OCI-LY1 (cell line): Measurements from ENCODE around the gene OMP.

Source experiments
- H2AFZ ChIP-seq: fragments of 200-600 bp; sonication (generic), shearing (Covaris generic); 2 replicates; pipeline ENCODE4 v1.6.0; 2014; ENCODE audit warnings: antibody characterized with exemption, mild to moderate bottlenecking, low read length
- H3F3A ChIP-seq: fragments of 200-600 bp; sonication (generic), shearing (Covaris generic); 2 replicates; pipeline ENCODE4 v1.6.0; 2014; ENCODE audit warnings: mild to moderate bottlenecking, antibody characterized with exemption, low read length, moderate library complexity; ENCODE audit not compliant: insufficient read depth
- H3K27ac ChIP-seq: fragments of 200-600 bp; sonication (generic); 2 replicates; pipeline ENCODE4 v1.5.1; 2014; ENCODE audit warnings: low read length, mixed run types, mild to moderate bottlenecking, low read depth; ENCODE audit not compliant: poor library complexity, severe bottlenecking
- H3K27me3 ChIP-seq: fragments of 200-600 bp; sonication (generic); 2 replicates; pipeline ENCODE4 v1.6.0; 2014; ENCODE audit warnings: antibody characterized with exemption, mild to moderate bottlenecking, low read length, moderate library complexity; ENCODE audit not compliant: insufficient read depth
- H3K36me3 ChIP-seq: fragments of 200-600 bp; sonication (generic); 2 replicates; pipeline ENCODE4 v1.6.1; 2014; ENCODE audit warnings: mild to moderate bottlenecking, antibody characterized with exemption, low read length, moderate library complexity, mixed read lengths; ENCODE audit not compliant: insufficient read depth
- H3K4me1 ChIP-seq: fragments of 200-600 bp; sonication (generic); 2 replicates; pipeline ENCODE4 v1.5.1; 2014; ENCODE audit warnings: mild to moderate bottlenecking, low read length, moderate library complexity; ENCODE audit not compliant: insufficient read depth, severe bottlenecking
- H3K4me2 ChIP-seq: fragments of 200-600 bp; sonication (generic), shearing (Covaris generic); 2 replicates; pipeline ENCODE4 v1.6.1; 2014; ENCODE audit warnings: low read length
- H3K4me3 ChIP-seq: fragments of 200-600 bp; sonication (generic); 2 replicates; pipeline ENCODE4 v1.5.1; 2014; ENCODE audit warnings: low read length, low read depth, mild to moderate bottlenecking, mixed read lengths; ENCODE audit not compliant: poor library complexity, severe bottlenecking
- H3K79me2 ChIP-seq: fragments of 200-600 bp; shearing (Covaris generic); 2 replicates; pipeline ENCODE4 v1.6.1; 2016; ENCODE audit warnings: mixed run types, low read length, mixed read lengths; ENCODE audit not compliant: insufficient read depth
- H3K9ac ChIP-seq: fragments of 200-600 bp; sonication (generic), shearing (Covaris generic); 2 replicates; pipeline ENCODE4 v1.6.1; 2014; ENCODE audit warnings: mild to moderate bottlenecking, low read length, mixed read lengths
- H3K9me2 ChIP-seq: fragments of 200-600 bp; sonication (generic), shearing (Covaris generic); 2 replicates; pipeline ENCODE4 v1.6.1; 2014; ENCODE audit warnings: low read depth, mild to moderate bottlenecking, low read length, mixed read lengths
- H3K9me3 ChIP-seq: fragments of 200-600 bp; shearing (Covaris generic); 2 replicates; pipeline ENCODE4 v1.6.1; 2014; ENCODE audit warnings: low read length, mixed read lengths
- H4K20me1 ChIP-seq: fragments of 200-600 bp; sonication (generic), shearing (Covaris generic); 2 replicates; pipeline ENCODE4 v1.6.0; 2016; ENCODE audit warnings: mild to moderate bottlenecking, low read length; ENCODE audit not compliant: insufficient read depth
- CTCF ChIP-seq: fragments of 200-600 bp; sonication (generic), shearing (Covaris generic); IDR thresholded peaks from 2 replicates; pipeline ENCODE4 v1.5.1; 2017; ENCODE audit warnings: mild to moderate bottlenecking, antibody characterized with exemption, low read length, moderate library complexity, mixed read lengths
- EZH2 ChIP-seq: fragments of 200-600 bp; sonication (generic), shearing (Covaris generic); IDR thresholded peaks from 2 replicates; pipeline ENCODE4 v1.8.0; 2017; ENCODE audit warnings: borderline replicate concordance, mixed run types, mild to moderate bottlenecking, antibody characterized with exemption, low read length, moderate library complexity, mixed read lengths

The OMP gene

DNA sequence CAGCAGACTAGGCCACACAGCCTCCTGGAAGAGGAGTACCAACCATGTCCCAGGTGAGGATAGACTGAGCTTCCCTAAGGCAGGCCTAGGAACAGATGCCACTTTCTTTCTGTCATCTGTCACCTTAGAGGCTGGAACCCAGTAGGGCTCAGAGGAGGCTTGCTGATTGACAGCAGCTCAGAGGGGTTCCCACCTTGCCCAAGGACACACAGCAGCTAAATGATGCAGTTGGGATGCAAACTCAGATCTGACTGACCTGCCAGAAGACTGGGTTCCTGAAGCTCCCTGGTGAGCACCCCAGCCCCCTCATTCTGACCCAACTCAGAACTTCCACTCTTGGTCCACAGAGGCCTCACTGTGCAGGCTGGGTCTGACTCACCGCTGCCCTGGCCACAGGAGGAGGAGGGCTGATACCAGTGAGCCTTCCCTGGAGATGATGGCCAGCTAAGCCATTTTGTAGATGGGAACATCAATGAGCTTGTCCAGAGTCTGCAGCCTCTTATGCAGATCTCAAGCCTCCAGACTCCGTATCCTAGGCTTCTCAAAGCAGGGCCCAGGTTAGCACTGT lies 21.9 kb upstream of the OMP start:
- no peaks in the 10 kb centered on the region for H4K20me1 ChIP-seq
- TF ChIP-seq CTCF: no peak
- no peak for TF ChIP-seq EZH2
- no peaks in the 10 kb centered on the region for H3F3A ChIP-seq
- no peak overlapping the region for H2AFZ ChIP-seq
- no peaks in the 10 kb centered on the region; the same call in 1 of the 2 replicates for H3K36me3 ChIP-seq
- H3K4me3 ChIP-seq: no peak overlapping the region
- no peak overlapping the region for H3K4me2 ChIP-seq
- H3K79me2 ChIP-seq: no peaks in the 10 kb centered on the region
- peaks cover 7% of the 10 kb centered on the region for H3K4me1 ChIP-seq
- H3K9me2 ChIP-seq: no peaks in the 10 kb centered on the region
- 0 out of 2 replicates have a peak, but pooled peaks cover 4% of the 10 kb centered on the region for H3K9me3 ChIP-seq
- H3K27ac ChIP-seq: no peak overlapping the region
- no peak overlapping the region for H3K9ac ChIP-seq
- H3K27me3 ChIP-seq: no peaks in the 10 kb centered on the region; the same call in 1 of the 2 replicates

DNA sequence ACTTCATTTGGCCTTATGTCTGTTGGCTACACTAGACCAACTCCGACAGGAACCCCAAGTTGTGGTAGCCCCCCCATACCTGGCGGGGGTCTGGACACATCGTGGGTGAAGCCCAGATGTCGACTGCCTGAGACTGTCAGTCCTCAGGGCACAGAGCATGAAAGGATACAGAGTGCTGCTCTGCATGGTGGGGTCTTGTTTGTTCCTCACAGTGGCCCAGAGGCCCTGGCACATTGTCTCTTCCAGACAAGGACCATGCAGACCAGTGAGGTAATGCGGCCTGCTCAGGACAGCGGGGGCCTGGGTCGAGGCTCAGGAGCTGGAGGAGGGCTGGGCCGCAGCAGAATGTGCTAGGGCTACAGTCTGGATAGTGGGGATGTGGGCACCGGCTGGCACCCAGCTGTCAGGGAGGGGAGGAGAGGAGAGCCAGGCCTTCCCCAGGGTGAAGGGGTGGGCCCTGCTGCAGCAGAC lies 21.2 kb upstream of the OMP start:
- no peak overlapping the region for H3K4me2 ChIP-seq

DNA sequence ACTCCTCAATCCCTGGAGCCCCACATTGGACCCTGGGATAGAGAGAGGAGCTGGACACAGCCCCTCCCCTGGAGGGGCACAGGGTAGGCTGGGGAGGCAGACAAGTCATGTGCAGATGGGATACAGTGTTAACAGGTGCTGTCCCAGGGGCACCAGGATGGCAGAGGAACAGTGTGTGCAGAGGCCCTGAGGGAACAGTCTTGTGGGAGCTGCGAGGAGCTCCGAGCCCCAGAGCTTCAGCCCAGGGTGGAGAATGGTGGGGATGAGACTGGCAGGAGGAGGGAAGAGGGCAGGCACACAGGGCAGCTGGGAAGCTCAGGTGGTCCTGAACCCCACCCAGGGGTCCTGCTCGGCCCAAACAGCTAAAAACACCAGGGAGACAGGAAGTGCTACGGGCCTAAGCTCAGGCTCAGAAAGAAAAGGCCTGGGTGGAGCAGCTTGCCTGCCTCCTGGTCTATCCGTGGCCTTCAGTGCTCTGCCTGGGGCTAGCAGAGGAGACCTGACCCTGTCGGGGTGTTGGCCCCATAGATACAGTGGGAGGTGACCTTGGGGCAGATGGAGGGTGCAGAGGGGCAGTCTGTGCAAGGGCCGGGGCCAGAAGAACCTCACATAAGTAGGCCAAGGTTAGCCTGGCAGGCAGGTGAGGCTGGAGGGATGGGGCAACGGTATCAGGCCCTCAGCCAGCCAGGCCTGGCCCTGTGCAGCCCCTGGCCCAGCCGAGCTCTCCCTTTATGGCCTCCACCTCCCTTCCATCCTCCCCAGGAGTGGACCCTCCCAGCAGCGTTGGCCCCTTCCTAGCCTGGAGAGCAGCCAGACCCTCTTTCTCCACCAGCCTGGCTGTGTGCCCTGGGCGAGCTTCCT lies 20.4 kb upstream of the OMP start:
- Histone ChIP-seq H3K4me1 (peaks cover 7% of the 10 kb centered on the region), H4K20me1 (no peaks in the 10 kb centered on the region), H3K27me3 (peaks cover 6% of the 10 kb centered on the region; the same call in 1 of the 2 replicates), H3K9me2 (no peaks in the 10 kb centered on the region), H3K9ac (no peak overlapping the region), H3K4me2 (no peak overlapping the region), H3K79me2 (no peaks in the 10 kb centered on the region), H3K9me3 (0 out of 2 replicates have a peak, but pooled peaks cover 4% of the 10 kb centered on the region), H3F3A (no peaks in the 10 kb centered on the region), H2AFZ (no peak overlapping the region), H3K27ac (no peak overlapping the region), H3K36me3 (no peaks in the 10 kb centered on the region; the same call in 1 of the 2 replicates), H3K4me3 (no peak overlapping the region)
- TF ChIP-seq EZH2: no peak
- TF ChIP-seq CTCF: no peak

More for the DNA sequence above, 21.2 kb upstream of the OMP start:
- 0 out of 2 replicates have a peak, but pooled peaks cover 4% of the 10 kb centered on the region for H3K9me3 ChIP-seq
- peaks cover 7% of the 10 kb centered on the region for H3K4me1 ChIP-seq
- no peak overlapping the region for H3K27ac ChIP-seq
- no peak overlapping the region for H3K4me3 ChIP-seq
- H3K36me3 ChIP-seq: no peaks in the 10 kb centered on the region; the same call in 1 of the 2 replicates
- H3K79me2 ChIP-seq: no peaks in the 10 kb centered on the region
- TF ChIP-seq EZH2: no peak
- no peak for TF ChIP-seq CTCF
- H3K27me3 ChIP-seq: no peaks in the 10 kb centered on the region; the same call in 1 of the 2 replicates
- H2AFZ ChIP-seq: no peak overlapping the region
- no peaks in the 10 kb centered on the region for H3F3A ChIP-seq
- H3K9me2 ChIP-seq: no peaks in the 10 kb centered on the region
- no peak overlapping the region for H3K9ac ChIP-seq
- H4K20me1 ChIP-seq: no peaks in the 10 kb centered on the region
